ENCODE results near the gene WDR54. TPM values are rescaled to one million over a fixed set of nuclear protein-coding genes. Genes with fewer than 3 reads are reported as not detected.

Gene WDR54
- total and polyA plus RNA-seq, 4 donors = 1.7 to 4.2 (median 3.1) TPM

GRCh38 chr2:74401891-74402290 is 19.6 kb upstream of the WDR54 start:
- 85% methylated on average over 2 of the region's 2 CpGs for WGBS
- H3K4me3 ChIP-seq (ENCODE audit: low read depth in 1 of 3, low read length in 3 of 3) = no peak overlapping the region
- TF ChIP-seq, protein P1, sequence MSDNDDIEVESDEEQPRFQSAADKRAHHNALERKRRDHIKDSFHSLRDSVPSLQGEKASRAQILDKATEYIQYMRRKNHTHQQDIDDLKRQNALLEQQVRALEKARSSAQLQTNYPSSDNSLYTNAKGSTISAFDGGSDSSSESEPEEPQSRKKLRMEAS (IDR thresholded peaks at IDR 0.05) = no peak
- TF ChIP-seq TAF1 (conservative IDR thresholded peaks at IDR 0.05) (no peak), NR2F2 (IDR thresholded peaks at IDR 0.05) (no peak), HNF4A (conservative IDR thresholded peaks at IDR 0.05) (no peak), FOXA2 (IDR thresholded peaks at IDR 0.05) (no peak), REST (IDR thresholded peaks at IDR 0.05) (no peak), CTCF (IDR thresholded peaks at IDR 0.05; ENCODE audit: low read depth, low read length, missing input control) (no peak), RAD21 (IDR thresholded peaks at IDR 0.05) (no peak), HNF4G (IDR thresholded peaks at IDR 0.05) (no peak), GABPA (IDR thresholded peaks at IDR 0.05 in 1 of 2, conservative IDR thresholded peaks at IDR 0.05 in 1 of 2) (no peak)
- TF ChIP-seq, protein P2, sequence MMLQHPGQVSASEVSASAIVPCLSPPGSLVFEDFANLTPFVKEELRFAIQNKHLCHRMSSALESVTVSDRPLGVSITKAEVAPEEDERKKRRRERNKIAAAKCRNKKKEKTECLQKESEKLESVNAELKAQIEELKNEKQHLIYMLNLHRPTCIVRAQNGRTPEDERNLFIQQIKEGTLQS (IDR thresholded peaks at IDR 0.05) = no peak
- H3K27ac ChIP-seq (ENCODE audit: low read depth in 1 of 2, low read length in 2 of 2) = no peak overlapping the region
- no peaks in the 10 kb centered on the region for H3K27me3 ChIP-seq (ENCODE audit: control insufficient read depth in 4 of 4, insufficient read depth in 4 of 4, low read length in 3 of 4)
- no peaks in the 10 kb centered on the region for H3K36me3 ChIP-seq (ENCODE audit: control insufficient read depth in 4 of 4, insufficient read depth in 3 of 4, low read depth in 1 of 4, low read length in 3 of 4)
- no peak for DNase-seq (ENCODE audit: low spot score)
- H3K4me1 ChIP-seq (ENCODE audit: control insufficient read depth in 4 of 4, insufficient read depth in 4 of 4, low read length in 3 of 4) = no peaks in the 10 kb centered on the region
- no peak overlapping the region for H3K9ac ChIP-seq (ENCODE audit: low read depth in 1 of 2, low read length in 2 of 2)
- H3K9me3 ChIP-seq (ENCODE audit: control insufficient read depth in 4 of 4, low read length in 3 of 4) = no peaks in the 10 kb centered on the region

DNA sequence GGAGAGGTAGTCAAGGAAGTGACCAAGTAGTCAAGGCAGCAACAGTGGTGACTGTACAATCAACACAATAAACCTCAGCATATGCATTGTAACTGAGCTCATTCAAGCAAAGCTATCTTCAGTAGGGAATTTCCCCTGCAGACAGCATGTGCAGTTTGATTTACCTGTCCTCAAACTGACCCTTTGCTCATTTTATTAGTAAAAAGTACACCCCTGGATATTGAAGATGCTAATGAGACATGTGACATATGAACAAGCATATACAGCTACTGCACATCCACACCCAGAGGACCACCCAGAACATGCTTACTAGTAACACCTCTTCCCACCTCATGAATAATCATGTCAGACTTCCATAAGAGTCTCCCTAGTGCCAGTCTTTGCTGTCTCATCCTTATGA is 15.5 kb upstream of the WDR54 start:
- no peak for TF ChIP-seq REST (IDR thresholded peaks at IDR 0.05)
- no peak for TF ChIP-seq HNF4G (IDR thresholded peaks at IDR 0.05)
- no peak for TF ChIP-seq TAF1 (conservative IDR thresholded peaks at IDR 0.05)
- TF ChIP-seq GABPA (IDR thresholded peaks at IDR 0.05 in 1 of 2, conservative IDR thresholded peaks at IDR 0.05 in 1 of 2) = no peak
- TF ChIP-seq NR2F2 (IDR thresholded peaks at IDR 0.05) = no peak
- no peak for TF ChIP-seq FOXA1 (IDR thresholded peaks at IDR 0.05)
- no peak for TF ChIP-seq CTCF (IDR thresholded peaks at IDR 0.05; ENCODE audit: low read depth, low read length, missing input control)
- TF ChIP-seq, protein P2 (IDR thresholded peaks at IDR 0.05) = no peak
- no peak for TF ChIP-seq RAD21 (IDR thresholded peaks at IDR 0.05)
- TF ChIP-seq, protein P3, sequence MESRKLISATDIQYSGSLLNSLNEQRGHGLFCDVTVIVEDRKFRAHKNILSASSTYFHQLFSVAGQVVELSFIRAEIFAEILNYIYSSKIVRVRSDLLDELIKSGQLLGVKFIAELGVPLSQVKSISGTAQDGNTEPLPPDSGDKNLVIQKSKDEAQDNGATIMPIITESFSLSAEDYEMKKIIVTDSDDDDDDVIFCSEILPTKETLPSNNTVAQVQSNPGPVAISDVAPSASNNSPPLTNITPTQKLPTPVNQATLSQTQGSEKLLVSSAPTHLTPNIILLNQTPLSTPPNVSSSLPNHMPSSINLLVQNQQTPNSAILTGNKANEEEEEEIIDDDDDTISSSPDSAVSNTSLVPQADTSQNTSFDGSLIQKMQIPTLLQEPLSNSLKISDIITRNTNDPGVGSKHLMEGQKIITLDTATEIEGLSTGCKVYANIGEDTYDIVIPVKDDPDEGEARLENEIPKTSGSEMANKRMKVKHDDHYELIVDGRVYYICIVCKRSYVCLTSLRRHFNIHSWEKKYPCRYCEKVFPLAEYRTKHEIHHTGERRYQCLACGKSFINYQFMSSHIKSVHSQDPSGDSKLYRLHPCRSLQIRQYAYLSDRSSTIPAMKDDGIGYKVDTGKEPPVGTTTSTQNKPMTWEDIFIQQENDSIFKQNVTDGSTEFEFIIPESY (IDR thresholded peaks at IDR 0.05) = no peak
- TF ChIP-seq, protein P1 (IDR thresholded peaks at IDR 0.05) = no peak
- TF ChIP-seq HNF4A (conservative IDR thresholded peaks at IDR 0.05) = no peak
- no peak for TF ChIP-seq RXRA (IDR thresholded peaks at IDR 0.05)
- no peaks in the 10 kb centered on the region for H3K27me3 ChIP-seq (ENCODE audit: control insufficient read depth in 4 of 4, insufficient read depth in 4 of 4, low read length in 3 of 4)
- no peaks in the 10 kb centered on the region for H3K4me1 ChIP-seq (ENCODE audit: control insufficient read depth in 4 of 4, insufficient read depth in 4 of 4, low read length in 3 of 4)

More for the DNA sequence above, 15.5 kb upstream of the WDR54 start:
- Histone ChIP-seq H3K9ac (ENCODE audit: low read depth in 1 of 2, low read length in 2 of 2) (no peak overlapping the region), H3K9me3 (ENCODE audit: control insufficient read depth in 4 of 4, low read length in 3 of 4) (no peaks in the 10 kb centered on the region), H3K36me3 (ENCODE audit: control insufficient read depth in 4 of 4, insufficient read depth in 3 of 4, low read depth in 1 of 4, low read length in 3 of 4) (no peaks in the 10 kb centered on the region), H3K4me3 (ENCODE audit: low read depth in 1 of 3, low read length in 3 of 3) (no peak overlapping the region), H3K27ac (ENCODE audit: low read depth in 1 of 2, low read length in 2 of 2) (no peak overlapping the region)
- no peak for DNase-seq (ENCODE audit: low spot score)

Measured in liver (tissue), 9 donors.